Right lobe of liver (tissue), 4 donors: ENCODE measurements around the gene MEF2C.

Source experiments
- CTCF ChIP-seq, 4 donors: fragments of 200-600 bp in 3 of 4; fragments of 450-650 bp in 1 of 4; IDR thresholded peaks; one replicate each; pipeline versions ENCODE4 v1.5.1 to v1.8.0; 2016 to 2022; ENCODE audit warnings: antibody characterized with exemption in 4 of 4, mild to moderate bottlenecking in 2 of 4
- POLR2A ChIP-seq: fragments of 450-650 bp; IDR thresholded peaks from one replicate; pipeline ENCODE4 v1.6.1; 2017; ENCODE audit warnings: antibody characterized with exemption, mild to moderate bottlenecking
- donor health status: DM: no; HTN: no; CAD: no.
- donor health status: DM: no; HTN: no; CAD: no.
- donor health status: DM: no; HTN: yes; CAD: no.

GRCh38 chr5:88881571-88881971 is 1.4 kb downstream of the MEF2C start:
- TF ChIP-seq CTCF (IDR thresholded peaks at IDR 0.05) (no peak), POLR2A (no peak)
